SK-N-SH treated with all-trans-retinoic acid at 6 μM for 48 hours (cell line): ENCODE data around the gene HNRNPH2.

ENCODE experiments used
- ARNTL ChIP-seq: fragments of 450-650 bp; formaldehyde crosslinking; IDR thresholded peaks from 2 replicates; pipeline ENCODE4 v1.5.0; 2020; ENCODE audit warnings: low read depth, mild to moderate bottlenecking, moderate library complexity, borderline replicate concordance
- CSDC2 ChIP-seq: fragments of 250-450 bp; sonication (Bioruptor Pico); IDR thresholded peaks from 2 replicates; pipeline ENCODE4 v1.5.0; 2020; ENCODE audit warnings: mild to moderate bottlenecking, moderate library complexity
- ESRRG ChIP-seq: fragments of 250-450 bp; sonication (Bioruptor Pico); IDR thresholded peaks from 2 replicates; pipeline ENCODE4 v1.6.1; 2021; ENCODE audit warnings: mild to moderate bottlenecking
- ISL1 ChIP-seq: fragments of 250-450 bp; sonication (Bioruptor Pico); IDR thresholded peaks from 2 replicates; pipeline ENCODE4 v2.1.2; 2022; ENCODE audit warnings: mild to moderate bottlenecking, moderate library complexity
- PPARA ChIP-seq: fragments of 250-450 bp; sonication (Bioruptor Pico); IDR thresholded peaks from 2 replicates; pipeline ENCODE4 v1.5.0; 2020; ENCODE audit warnings: mild to moderate bottlenecking, borderline replicate concordance
- RARB ChIP-seq: fragments of 250-450 bp; sonication (Bioruptor Pico); IDR thresholded peaks from 2 replicates; pipeline ENCODE4 v1.8.0; 2021; ENCODE audit warnings: mild to moderate bottlenecking, moderate library complexity
- SNAI2 ChIP-seq: fragments of 250-450 bp; sonication (Bioruptor Pico); IDR thresholded peaks from 2 replicates; pipeline ENCODE4 v1.5.0; 2020; ENCODE audit warnings: mild to moderate bottlenecking, moderate library complexity
- TCF4 ChIP-seq: fragments of 250-450 bp; sonication (Bioruptor Pico); IDR thresholded peaks from 2 replicates; pipeline ENCODE4 v1.8.0; 2021; ENCODE audit warnings: mild to moderate bottlenecking, moderate library complexity, borderline replicate concordance
- ZFP30 ChIP-seq: fragments of 450-650 bp; formaldehyde crosslinking; IDR thresholded peaks from 2 replicates; pipeline ENCODE4 v1.5.0; 2022; ENCODE audit warnings: mild to moderate bottlenecking, moderate library complexity
- ZNF565 ChIP-seq: fragments of 450-650 bp; formaldehyde crosslinking; conservative IDR thresholded peaks from 2 replicates; pipeline ENCODE4 v1.5.0; 2020; ENCODE audit warnings: low read depth, mild to moderate bottlenecking, moderate library complexity
- ZNF70 ChIP-seq: fragments of 450-650 bp; formaldehyde crosslinking; IDR thresholded peaks from 2 replicates; pipeline ENCODE4 v1.5.0; 2020; ENCODE audit warnings: mild to moderate bottlenecking, moderate library complexity
- ZNF8 ChIP-seq: fragments of 450-650 bp; formaldehyde crosslinking; IDR thresholded peaks from 2 replicates; pipeline ENCODE4 v1.5.0; 2020; ENCODE audit warnings: mild to moderate bottlenecking, moderate library complexity
- TF ChIP-seq, protein P1 (sequence below): fragments of 250-450 bp; sonication (Bioruptor Pico); IDR thresholded peaks from 2 replicates; pipeline ENCODE4 v1.8.0; 2020; ENCODE audit warnings: mild to moderate bottlenecking, moderate library complexity, borderline replicate concordance
- TF ChIP-seq, protein P2 (sequence below): fragments of 250-450 bp; sonication (Bioruptor Pico); IDR thresholded peaks from 2 replicates; pipeline ENCODE4 v1.8.0; 2021; ENCODE audit warnings: low read depth, mild to moderate bottlenecking, moderate library complexity, borderline replicate concordance

DNA sequence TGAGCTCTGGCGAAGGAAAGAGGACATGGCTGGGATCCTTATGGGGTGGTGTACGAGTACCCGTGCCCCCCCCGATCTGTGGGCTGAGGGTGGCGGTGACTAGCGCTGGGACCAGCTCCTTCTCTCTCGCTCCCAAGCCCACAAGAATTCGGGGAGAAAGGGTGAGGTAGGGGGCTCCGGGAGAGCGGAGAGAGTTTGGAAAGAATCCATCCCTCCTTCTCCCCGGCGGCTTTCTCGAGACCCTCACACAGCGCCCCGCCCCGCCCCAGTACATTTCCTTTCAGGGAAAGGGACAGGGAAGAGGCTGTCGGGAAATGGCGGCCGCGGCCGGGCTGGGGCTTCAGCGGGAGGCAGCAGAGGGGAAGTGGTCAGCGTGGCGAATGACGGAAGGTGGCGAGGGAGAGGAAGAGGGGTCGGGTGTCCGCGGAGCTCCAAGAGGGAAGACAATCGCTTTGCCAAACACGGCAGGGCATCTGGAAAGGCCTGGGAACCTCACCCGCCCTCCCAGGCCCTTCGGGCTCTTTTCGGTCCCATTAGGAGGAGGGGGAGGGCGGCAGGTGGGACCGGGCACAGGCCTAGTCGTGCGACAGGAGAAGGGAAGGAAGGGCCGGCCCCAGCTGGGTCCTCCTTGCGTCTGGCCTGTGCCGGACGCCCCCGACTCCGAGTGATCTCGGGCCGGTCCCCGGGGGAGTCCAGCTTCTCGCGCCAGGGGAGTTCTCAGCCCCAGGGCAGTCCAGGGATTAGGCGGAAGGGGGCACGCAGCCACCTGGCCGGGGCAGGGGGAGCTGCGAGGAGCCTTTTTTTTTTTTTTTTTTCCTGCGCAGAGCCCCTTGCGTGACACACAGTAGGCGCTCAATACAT lies 10.2 kb downstream of the HNRNPH2 start:
- TF ChIP-seq, protein P1, sequence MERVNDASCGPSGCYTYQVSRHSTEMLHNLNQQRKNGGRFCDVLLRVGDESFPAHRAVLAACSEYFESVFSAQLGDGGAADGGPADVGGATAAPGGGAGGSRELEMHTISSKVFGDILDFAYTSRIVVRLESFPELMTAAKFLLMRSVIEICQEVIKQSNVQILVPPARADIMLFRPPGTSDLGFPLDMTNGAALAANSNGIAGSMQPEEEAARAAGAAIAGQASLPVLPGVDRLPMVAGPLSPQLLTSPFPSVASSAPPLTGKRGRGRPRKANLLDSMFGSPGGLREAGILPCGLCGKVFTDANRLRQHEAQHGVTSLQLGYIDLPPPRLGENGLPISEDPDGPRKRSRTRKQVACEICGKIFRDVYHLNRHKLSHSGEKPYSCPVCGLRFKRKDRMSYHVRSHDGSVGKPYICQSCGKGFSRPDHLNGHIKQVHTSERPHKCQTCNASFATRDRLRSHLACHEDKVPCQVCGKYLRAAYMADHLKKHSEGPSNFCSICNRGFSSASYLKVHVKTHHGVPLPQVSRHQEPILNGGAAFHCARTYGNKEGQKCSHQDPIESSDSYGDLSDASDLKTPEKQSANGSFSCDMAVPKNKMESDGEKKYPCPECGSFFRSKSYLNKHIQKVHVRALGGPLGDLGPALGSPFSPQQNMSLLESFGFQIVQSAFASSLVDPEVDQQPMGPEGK (CRISPR knock-in tag), result no peak
- TF ChIP-seq ISL1 (CRISPR knock-in tag) (no peak), RARB (CRISPR knock-in tag) (no peak), ARNTL (CRISPR knock-in tag) (no peak), ZNF565 (CRISPR knock-in tag) (no peak), ZNF8 (CRISPR knock-in tag) (no peak), PPARA (CRISPR knock-in tag) (no peak), ESRRG (CRISPR knock-in tag) (no peak), TCF4 (no peak), SNAI2 (CRISPR knock-in tag) (no peak), ZNF70 (CRISPR knock-in tag) (no peak), ZFP30 (CRISPR knock-in tag) (no peak), CSDC2 (CRISPR knock-in tag) (no peak)
- TF ChIP-seq, protein P2, sequence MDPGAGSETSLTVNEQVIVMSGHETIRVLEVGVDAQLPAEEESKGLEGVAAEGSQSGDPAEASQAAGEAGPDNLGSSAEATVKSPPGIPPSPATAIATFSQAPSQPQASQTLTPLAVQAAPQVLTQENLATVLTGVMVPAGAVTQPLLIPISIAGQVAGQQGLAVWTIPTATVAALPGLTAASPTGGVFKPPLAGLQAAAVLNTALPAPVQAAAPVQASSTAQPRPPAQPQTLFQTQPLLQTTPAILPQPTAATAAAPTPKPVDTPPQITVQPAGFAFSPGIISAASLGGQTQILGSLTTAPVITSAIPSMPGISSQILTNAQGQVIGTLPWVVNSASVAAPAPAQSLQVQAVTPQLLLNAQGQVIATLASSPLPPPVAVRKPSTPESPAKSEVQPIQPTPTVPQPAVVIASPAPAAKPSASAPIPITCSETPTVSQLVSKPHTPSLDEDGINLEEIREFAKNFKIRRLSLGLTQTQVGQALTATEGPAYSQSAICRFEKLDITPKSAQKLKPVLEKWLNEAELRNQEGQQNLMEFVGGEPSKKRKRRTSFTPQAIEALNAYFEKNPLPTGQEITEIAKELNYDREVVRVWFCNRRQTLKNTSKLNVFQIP (CRISPR knock-in tag), result no peak
